Loucy (cell line): ENCODE measurements around the gene SBF2.

ENCODE experiments used
- EZH2phosphoT487 ChIP-seq: fragments of 200-600 bp; IDR thresholded peaks from 2 replicates; pipeline ENCODE4 v1.6.1; 2018; ENCODE audit warnings: antibody characterized with exemption, mild to moderate bottlenecking, moderate library complexity, borderline replicate concordance
- TF ChIP-seq, protein P1 (sequence below): fragments of 200-600 bp; sonication (generic); conservative IDR thresholded peaks from 2 replicates; pipeline ENCODE4 v1.5.1; 2014; ENCODE audit warnings: mild to moderate bottlenecking, antibody characterized with exemption, low read length

DNA sequence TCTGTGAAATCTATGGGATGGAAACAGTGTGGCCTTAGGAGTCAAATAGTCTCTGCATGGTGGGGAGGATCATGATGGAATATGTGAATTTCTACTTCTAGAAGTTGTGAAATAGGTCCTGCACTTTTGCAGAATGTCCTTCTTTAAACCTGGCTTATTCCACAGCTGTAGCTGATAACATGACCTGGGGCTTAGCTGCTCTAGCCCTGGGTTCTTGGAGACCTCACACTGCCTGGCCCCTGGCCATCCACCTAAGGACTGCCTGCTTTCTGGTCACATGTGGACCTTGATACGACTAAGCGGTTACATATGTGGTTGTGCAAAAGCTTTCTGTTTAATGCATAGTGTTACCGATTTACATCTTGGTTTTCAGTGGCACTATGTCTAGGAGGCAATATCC, 541.9 kb downstream of the SBF2 start:
- TF ChIP-seq, protein P1, sequence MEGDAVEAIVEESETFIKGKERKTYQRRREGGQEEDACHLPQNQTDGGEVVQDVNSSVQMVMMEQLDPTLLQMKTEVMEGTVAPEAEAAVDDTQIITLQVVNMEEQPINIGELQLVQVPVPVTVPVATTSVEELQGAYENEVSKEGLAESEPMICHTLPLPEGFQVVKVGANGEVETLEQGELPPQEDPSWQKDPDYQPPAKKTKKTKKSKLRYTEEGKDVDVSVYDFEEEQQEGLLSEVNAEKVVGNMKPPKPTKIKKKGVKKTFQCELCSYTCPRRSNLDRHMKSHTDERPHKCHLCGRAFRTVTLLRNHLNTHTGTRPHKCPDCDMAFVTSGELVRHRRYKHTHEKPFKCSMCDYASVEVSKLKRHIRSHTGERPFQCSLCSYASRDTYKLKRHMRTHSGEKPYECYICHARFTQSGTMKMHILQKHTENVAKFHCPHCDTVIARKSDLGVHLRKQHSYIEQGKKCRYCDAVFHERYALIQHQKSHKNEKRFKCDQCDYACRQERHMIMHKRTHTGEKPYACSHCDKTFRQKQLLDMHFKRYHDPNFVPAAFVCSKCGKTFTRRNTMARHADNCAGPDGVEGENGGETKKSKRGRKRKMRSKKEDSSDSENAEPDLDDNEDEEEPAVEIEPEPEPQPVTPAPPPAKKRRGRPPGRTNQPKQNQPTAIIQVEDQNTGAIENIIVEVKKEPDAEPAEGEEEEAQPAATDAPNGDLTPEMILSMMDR, result no peak
- no peak for TF ChIP-seq EZH2phosphoT487
